ENCODE results near the gene STIL.

DNA sequence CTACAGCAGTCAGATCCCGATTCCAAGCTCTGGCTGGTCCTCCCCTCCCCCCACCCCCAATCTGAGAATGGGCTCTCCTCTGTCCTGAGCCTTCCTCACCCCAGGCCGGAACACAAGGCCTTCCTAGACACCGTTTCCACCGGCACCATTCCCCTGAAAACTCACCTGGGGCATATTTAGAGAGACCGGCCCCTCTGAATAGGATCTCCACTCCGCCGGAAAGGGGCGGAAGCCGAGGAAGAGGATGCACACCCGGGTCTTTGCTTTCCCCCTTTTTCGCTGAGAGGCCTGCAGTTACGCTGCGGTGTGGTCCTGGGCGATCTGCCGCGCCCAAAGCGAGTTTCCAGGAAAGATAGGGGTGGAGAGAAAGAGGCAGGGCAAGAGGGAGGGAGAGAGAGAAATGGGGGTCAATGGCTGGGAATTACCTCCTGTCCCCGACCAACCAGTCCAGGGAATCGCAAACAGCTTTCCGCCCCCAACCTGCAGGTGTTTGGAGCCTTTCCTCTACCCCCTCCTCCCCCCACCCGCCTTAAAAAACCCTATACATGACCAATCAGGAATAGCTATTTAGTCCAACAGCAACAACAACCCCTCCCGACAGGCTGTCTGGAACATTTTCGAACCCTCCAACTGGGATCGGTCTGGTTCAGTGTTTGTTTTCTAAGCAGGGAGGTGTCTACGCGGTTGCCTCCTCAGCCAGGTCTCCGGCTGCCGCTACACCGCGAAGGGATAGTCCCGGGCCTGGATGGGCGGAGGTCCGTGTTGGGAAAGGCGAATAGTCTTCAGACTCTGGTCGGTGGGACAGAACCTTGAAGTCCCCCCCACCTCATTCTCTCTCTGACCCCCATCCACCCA is 84.7 kb downstream of the STIL start:
- TF ChIP-seq GATA3 (IDR thresholded peaks at IDR 0.05; ENCODE audit: low read depth, low read length) (no peak), GATA2 (IDR thresholded peaks at IDR 0.05; ENCODE audit: low read depth, low read length) (no peak)
